HepG2 (cell line): Measurements from ENCODE around the gene ANKLE1. TPM values are rescaled to one million over a fixed set of nuclear protein-coding genes. Genes with fewer than 3 reads are reported as not detected.

Experiments
- AHR ChIP-seq: IDR thresholded peaks from 2 replicates; pipeline ENCODE4 v1.6.1; 2018; ENCODE audit warnings: missing genetic modification reagents, missing compliant biosample characterization
- CCDC6 ChIP-seq: sonication (generic); formaldehyde crosslinking; IDR thresholded peaks from 2 replicates; pipeline ENCODE4 v1.8.1; 2022; ENCODE audit warnings: mild to moderate bottlenecking, missing genetic modification reagents, moderate library complexity
- DMTF1 ChIP-seq: sonication (generic); formaldehyde crosslinking; IDR thresholded peaks from 2 replicates; pipeline ENCODE4 v1.4.0; 2020; ENCODE audit warnings: mild to moderate bottlenecking, missing genetic modification reagents
- GATAD2A ChIP-seq: IDR thresholded peaks from 2 replicates; pipeline ENCODE4 v1.6.1; 2016
- HOXD1 ChIP-seq: sonication (generic); formaldehyde crosslinking; IDR thresholded peaks from 2 replicates; pipeline ENCODE4 v1.5.0; 2020; ENCODE audit warnings: missing genetic modification reagents
- ONECUT2 ChIP-seq: sonication (generic); formaldehyde crosslinking; IDR thresholded peaks from 2 replicates; pipeline ENCODE4 v1.4.0; 2020; ENCODE audit warnings: missing genetic modification reagents
- ZNF547 ChIP-seq: sonication (generic); formaldehyde crosslinking; IDR thresholded peaks from 2 replicates; pipeline ENCODE4 v1.5.1; 2020; ENCODE audit warnings: mild to moderate bottlenecking, missing genetic modification reagents
- ZNF549 ChIP-seq: sonication (generic); formaldehyde crosslinking; IDR thresholded peaks from 2 replicates; pipeline ENCODE4 v1.5.0; 2020; ENCODE audit warnings: missing genetic modification reagents
- polyA plus RNA-seq, 8 experiments: library from polyadenylated mRNA; depleted of rRNA in 3 of 8; stranded (reverse) in 7 of 8; unstranded in 1 of 8; fragments of >200 nt; fragmentation: Illumina TruSeq in 4 of 8; extraction: Trizol in 4 of 8; gene quantifications; 2 replicates each; pipeline versions ENCODE4 v1.2.1 to v1.2.3, GENCODE V29; 2011 to 2016; ENCODE audit warnings: low read depth in 4 of 8, missing spikeins in 1 of 8, mixed read lengths in 1 of 8; ENCODE audit not compliant: insufficient read depth in 1 of 8
- total RNA-seq, 5 experiments: library from RNA; depleted of rRNA; stranded (reverse); fragments of >200 nt; fragmentation: Illumina TruSeq; extraction: Trizol; gene quantifications; 2 replicates each; pipeline ENCODE4 v1.2.3, GENCODE V29; 2016; ENCODE audit warnings: low read depth in 1 of 5

ANKLE1 gene
- total and polyA plus RNA-seq, 2 of the 13 experiments (the other 11 are each of a cell fraction or from before 2014, with no cell fraction given) = 0.69 to 1.5 TPM

DNA sequence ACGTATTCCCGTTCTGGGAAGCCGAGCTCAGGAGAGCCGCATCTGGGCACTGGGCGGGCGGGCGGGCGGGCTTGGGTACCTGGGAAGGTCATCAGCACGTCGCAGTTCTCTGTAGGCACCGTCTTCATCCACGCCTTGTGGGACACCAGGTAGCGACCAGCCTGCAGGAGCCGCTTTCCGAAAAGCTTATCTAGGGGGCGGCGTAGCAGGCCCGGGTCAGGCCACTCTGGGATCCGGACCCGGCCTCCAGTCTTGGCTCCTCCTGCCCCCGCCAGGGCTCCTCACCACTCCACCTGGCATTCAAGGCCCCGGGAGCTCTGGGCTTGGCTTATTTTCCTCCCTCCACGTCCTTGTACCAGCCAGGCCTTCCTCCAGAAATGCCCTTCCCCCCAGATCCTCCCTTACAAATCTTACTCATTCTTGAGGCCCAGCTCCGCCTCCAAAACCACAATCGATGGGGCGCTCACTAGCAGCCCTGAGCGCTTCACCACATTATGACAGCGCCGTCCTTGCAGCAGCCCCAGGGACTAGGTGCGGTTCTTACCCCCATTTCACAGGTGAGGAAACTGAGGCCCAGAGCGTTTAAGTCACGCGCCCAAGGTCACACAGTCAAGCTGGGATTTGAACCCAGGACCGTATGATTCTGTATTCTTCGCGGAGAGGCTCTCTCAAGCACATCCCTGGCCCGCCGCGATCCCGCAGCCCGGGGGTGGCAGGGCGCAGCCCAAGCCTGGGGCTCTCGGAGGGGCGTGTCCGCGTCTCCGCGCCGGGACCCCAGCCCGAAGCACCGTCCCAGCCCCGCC lies 52.1 kb downstream of the ANKLE1 start (continued):
- TF ChIP-seq ZNF547 = no peak
- TF ChIP-seq ONECUT2 (CRISPR knock-in tag) = peak; percentile 86
- no peak for TF ChIP-seq DMTF1 (CRISPR knock-in tag)
- TF ChIP-seq HOXD1 (CRISPR knock-in tag) = no peak
- TF ChIP-seq GATAD2A = 0 out of 2 replicates have a peak, but pooled peaks have one; percentile 33
- TF ChIP-seq AHR = 0 out of 2 replicates have a peak, but pooled peaks have one; percentile 19
- peak; percentile 36; the same call in 1 of the 2 replicates for TF ChIP-seq CCDC6 (CRISPR knock-in tag)
- no peak for TF ChIP-seq ZNF549 (CRISPR knock-in tag)
